Measurements from ENCODE around the gene DNAAF9. TPM values are rescaled to one million over a fixed set of nuclear protein-coding genes. Genes with fewer than 3 reads are reported as not detected.

The DNAAF9 gene
- total RNA-seq, 1 donor from 2014 or later: 14.7 TPM

- no peak for DNase-seq
Measured at GRCh38 chr20:3410464-3410863, 3.0 kb upstream of the DNAAF9 start.

- DNase-seq: no peak
Measured at GRCh38 chr20:3409417-3409816, 1.9 kb upstream of the DNAAF9 start.

- peak; percentile 75 for DNase-seq
Measured at GRCh38 chr20:3407771-3408637, 535 bp upstream of the DNAAF9 start.

GRCh38 chr20:3406481-3407039 lies 909 bp downstream of the DNAAF9 start:
- DNase-seq: peak; percentile 41

- DNase-seq: no peak
Measured at GRCh38 chr20:3405696-3406358, 1.6 kb downstream of the DNAAF9 start.

- no peak for DNase-seq
Measured at GRCh38 chr20:3405139-3405538, 2.3 kb downstream of the DNAAF9 start.

GRCh38 chr20:3404402-3404801 lies 3.1 kb downstream of the DNAAF9 start:
- no peak for DNase-seq

- DNase-seq: no peak
Measured at GRCh38 chr20:3403741-3404140, 3.7 kb downstream of the DNAAF9 start.

- DNase-seq: no peak
Measured at GRCh38 chr20:3402453-3402852, 5.0 kb downstream of the DNAAF9 start.

GRCh38 chr20:3400260-3401155 lies 7.0 kb downstream of the DNAAF9 start:
- DNase-seq: no peak

- DNase-seq: no peak
Measured at GRCh38 chr20:3398681-3399252, 8.7 kb downstream of the DNAAF9 start.

- no peak for DNase-seq
Measured at GRCh38 chr20:3396492-3396891, 11.0 kb downstream of the DNAAF9 start.

GRCh38 chr20:3392756-3393155 lies 14.7 kb downstream of the DNAAF9 start:
- no peak for DNase-seq

GRCh38 chr20:3390759-3391425 lies 16.6 kb downstream of the DNAAF9 start:
- no peak for DNase-seq

- no peak for DNase-seq
Measured at GRCh38 chr20:3383878-3384495, 23.5 kb downstream of the DNAAF9 start.

- no peak for DNase-seq
Measured at GRCh38 chr20:3382836-3383235, 24.6 kb downstream of the DNAAF9 start.

- DNase-seq: no peak
Measured at GRCh38 chr20:3380228-3381070, 27.0 kb downstream of the DNAAF9 start.

GRCh38 chr20:3378138-3378537 lies 29.3 kb downstream of the DNAAF9 start:
- DNase-seq: no peak

- DNase-seq: no peak
Measured at GRCh38 chr20:3377644-3378043, 29.8 kb downstream of the DNAAF9 start.

- DNase-seq: peak; percentile 73
Measured at GRCh38 chr20:3374296-3374695, 33.2 kb downstream of the DNAAF9 start.
